ENCODE measurements around the gene PANK3. TPM values are rescaled to one million over a fixed set of nuclear protein-coding genes. Genes with fewer than 3 reads are reported as not detected.
"Not testable (repeated sequence)": the region's sequence is repeated elsewhere in the genome, so short reads cannot be mapped to it uniquely, and the experiment has no call there.

PANK3 gene
- total RNA-seq, 2 donors from 2014 or later: 114 to 190 TPM

- no peak overlapping the region for H3K27ac ChIP-seq
- intact Hi-C loops (cut with DNase I): no loop called here
- no peaks in the 10 kb centered on the region for H3K4me1 ChIP-seq
- H3K9me3 ChIP-seq: no peaks in the 10 kb centered on the region
- H3K4me3 ChIP-seq: no peak overlapping the region
- TF ChIP-seq CTCF (IDR thresholded peaks at IDR 0.05): no peak
- no peaks in the 10 kb centered on the region for H3K27me3 ChIP-seq
- no peaks in the 10 kb centered on the region for H3K36me3 ChIP-seq
- H3K9ac ChIP-seq (ENCODE audit: low read depth in 2 of 2, low read length in 2 of 2): no peak overlapping the region
- DNase-seq: no peak
Observed at GRCh38 chr5:168596927-168597326, 17.8 kb upstream of the PANK3 start.

GRCh38 chr5:168596122-168596521 lies 17.0 kb upstream of the PANK3 start:
- H3K36me3 ChIP-seq; H3K9me3 ChIP-seq; H3K4me1 ChIP-seq; DNase-seq; H3K27ac ChIP-seq; intact Hi-C loops (cut with DNase I); H3K9ac ChIP-seq (ENCODE audit: low read depth in 2 of 2, low read length in 2 of 2); H3K4me3 ChIP-seq; H3K27me3 ChIP-seq: not testable (repeated sequence)

- H3K4me1 ChIP-seq: no peaks in the 10 kb centered on the region
- no peaks in the 10 kb centered on the region for H3K36me3 ChIP-seq
- peak overlapping the region; percentile 70 for H3K27ac ChIP-seq
- intact Hi-C loops (cut with DNase I): no loop called here
- no peaks in the 10 kb centered on the region for H3K9me3 ChIP-seq
- H3K9ac ChIP-seq (ENCODE audit: low read depth in 2 of 2, low read length in 2 of 2): peak overlapping the region in 1 of 2 donors; percentile 70
- DNase-seq: no peak
- no peak overlapping the region for H3K4me3 ChIP-seq
- TF ChIP-seq CTCF (IDR thresholded peaks at IDR 0.05): no peak
- no peaks in the 10 kb centered on the region for H3K27me3 ChIP-seq
Observed at GRCh38 chr5:168592014-168592368, 12.8 kb upstream of the PANK3 start.

- H3K36me3 ChIP-seq: no peaks in the 10 kb centered on the region
- TF ChIP-seq CTCF (IDR thresholded peaks at IDR 0.05): no peak
- H3K9ac ChIP-seq (ENCODE audit: low read depth in 2 of 2, low read length in 2 of 2): peak overlapping the region in 1 of 2 donors; percentile 70
- H3K27ac ChIP-seq: peak overlapping the region; percentile 70
- intact Hi-C loops (cut with DNase I): no loop called here
- peak; percentile 55 for DNase-seq
- H3K27me3 ChIP-seq: no peaks in the 10 kb centered on the region
- no peaks in the 10 kb centered on the region for H3K9me3 ChIP-seq
- H3K4me1 ChIP-seq: no peaks in the 10 kb centered on the region
- H3K4me3 ChIP-seq: no peak overlapping the region
Observed at GRCh38 chr5:168591302-168592013, 12.3 kb upstream of the PANK3 start.

GRCh38 chr5:168590666-168591065 lies 11.5 kb upstream of the PANK3 start:
- Histone ChIP-seq H3K9ac (ENCODE audit: low read depth in 2 of 2, low read length in 2 of 2) (peak overlapping the region in 1 of 2 donors; percentile 70), H3K27ac (peak overlapping the region; percentile 70), H3K4me3 (no peak overlapping the region), H3K27me3 (no peaks in the 10 kb centered on the region), H3K4me1 (no peaks in the 10 kb centered on the region), H3K36me3 (no peaks in the 10 kb centered on the region), H3K9me3 (no peaks in the 10 kb centered on the region)
- DNase-seq: peak; percentile 62
- no peak for TF ChIP-seq CTCF (IDR thresholded peaks at IDR 0.05)
- intact Hi-C loops (cut with DNase I): no loop called here

GRCh38 chr5:168587987-168588386 lies 8.8 kb upstream of the PANK3 start:
- intact Hi-C loops (cut with DNase I): no loop called here
- Histone ChIP-seq H3K9me3 (no peaks in the 10 kb centered on the region), H3K4me1 (no peaks in the 10 kb centered on the region), H3K9ac (ENCODE audit: low read depth in 2 of 2, low read length in 2 of 2) (no peak overlapping the region), H3K4me3 (no peak overlapping the region), H3K27me3 (no peaks in the 10 kb centered on the region), H3K36me3 (no peaks in the 10 kb centered on the region), H3K27ac (no peak overlapping the region)
- no peak for DNase-seq
- no peak for TF ChIP-seq CTCF (IDR thresholded peaks at IDR 0.05)

Measured in colonic mucosa (tissue), 4 donors.